ENCODE data around the gene CFAP70.
"Not testable (repeated sequence)": the region's sequence is repeated elsewhere in the genome, so short reads cannot be mapped to it uniquely, and the experiment has no call there.

The CFAP70 gene

GRCh38 chr10:73358331-73359279 lies at the start of gene CFAP70:
TSS of gene CFAP70 (minus strand) at chr10:73358864. CDS start at chr10:73354796, 4,068 bp downstream.
- DNase-seq, result peak; percentile 99

- DNase-seq, result no peak
Measured at GRCh38 chr10:73408061-73408460, 49.4 kb upstream of the CFAP70 start.

- DNase-seq, result peak; percentile 42
Measured at GRCh38 chr10:73407495-73407894, 48.8 kb upstream of the CFAP70 start.

GRCh38 chr10:73406846-73407245 lies 48.2 kb upstream of the CFAP70 start:
- peak; percentile 27 for DNase-seq

DNA sequence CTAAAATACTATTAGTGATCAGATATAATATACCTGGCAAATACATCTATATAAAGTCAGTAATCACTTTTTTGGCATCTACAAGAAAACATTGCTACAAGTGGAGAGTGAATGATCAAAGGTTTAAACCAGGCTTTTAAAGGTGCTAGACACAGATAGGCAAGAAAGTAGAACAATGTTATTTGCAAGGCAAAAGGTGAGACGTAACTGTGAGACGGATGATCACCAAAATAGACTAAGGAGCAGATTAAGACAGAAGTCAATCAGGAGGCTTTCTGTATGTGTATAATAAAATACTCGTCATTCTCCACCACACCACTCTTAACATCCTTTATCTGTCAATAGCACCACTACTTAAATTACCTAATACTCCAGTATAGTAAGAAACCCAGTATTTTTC lies 46.9 kb upstream of the CFAP70 start:
- no peak for DNase-seq

DNA sequence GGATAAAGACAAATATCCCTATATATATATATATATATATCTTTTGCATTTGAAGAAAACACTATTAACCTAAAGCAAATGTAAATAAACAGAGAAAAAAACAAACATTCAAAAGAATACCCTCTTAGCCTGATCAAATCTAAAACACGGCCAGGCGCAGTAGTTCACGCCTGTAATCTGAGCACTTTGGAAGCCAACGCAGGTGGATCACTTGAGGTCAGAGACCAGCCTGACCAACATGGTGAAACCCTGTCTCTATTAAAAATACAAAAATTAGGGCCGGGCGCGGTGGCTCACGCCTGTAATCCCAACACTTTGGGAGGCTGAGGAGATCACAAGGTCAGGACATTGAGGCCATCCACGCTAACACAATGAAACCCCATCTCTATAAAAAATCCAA lies 46.0 kb upstream of the CFAP70 start:
- no peak for DNase-seq

- no peak for DNase-seq
Measured at GRCh38 chr10:73401636-73402035, 43.0 kb upstream of the CFAP70 start.

- DNase-seq, result no peak
Measured at GRCh38 chr10:73399063-73399462, 40.4 kb upstream of the CFAP70 start.

DNA sequence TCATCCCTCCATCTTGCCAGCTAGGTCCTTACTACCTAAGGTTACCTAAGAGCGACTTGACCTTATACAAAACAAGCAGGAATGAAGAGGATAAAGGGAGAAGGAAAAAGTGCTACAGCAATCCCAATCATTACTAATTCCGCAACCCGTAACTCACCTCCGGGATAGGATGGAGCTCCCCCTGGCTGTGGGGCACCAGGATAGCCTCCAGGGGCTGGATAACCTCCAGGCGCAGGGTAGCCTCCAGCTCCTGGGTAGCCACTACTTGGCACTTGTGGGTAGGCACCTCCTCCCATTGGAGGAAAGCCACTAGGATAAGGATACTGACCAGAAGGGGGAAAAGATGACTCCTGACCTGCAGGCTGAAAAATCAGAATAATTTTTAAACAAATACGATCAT lies 39.4 kb upstream of the CFAP70 start:
- peak; percentile 13 for DNase-seq

- not testable (repeated sequence) for DNase-seq
Measured at GRCh38 chr10:73394325-73394724, 35.7 kb upstream of the CFAP70 start.

GRCh38 chr10:73388228-73388627 lies 29.6 kb upstream of the CFAP70 start:
- DNase-seq, result no peak

- no peak for DNase-seq
Measured at GRCh38 chr10:73386583-73386982, 27.9 kb upstream of the CFAP70 start.

- no peak for DNase-seq
Measured at GRCh38 chr10:73379064-73379748, 20.5 kb upstream of the CFAP70 start.

GRCh38 chr10:73376679-73377078 lies 18.0 kb upstream of the CFAP70 start:
- no peak for DNase-seq

DNA sequence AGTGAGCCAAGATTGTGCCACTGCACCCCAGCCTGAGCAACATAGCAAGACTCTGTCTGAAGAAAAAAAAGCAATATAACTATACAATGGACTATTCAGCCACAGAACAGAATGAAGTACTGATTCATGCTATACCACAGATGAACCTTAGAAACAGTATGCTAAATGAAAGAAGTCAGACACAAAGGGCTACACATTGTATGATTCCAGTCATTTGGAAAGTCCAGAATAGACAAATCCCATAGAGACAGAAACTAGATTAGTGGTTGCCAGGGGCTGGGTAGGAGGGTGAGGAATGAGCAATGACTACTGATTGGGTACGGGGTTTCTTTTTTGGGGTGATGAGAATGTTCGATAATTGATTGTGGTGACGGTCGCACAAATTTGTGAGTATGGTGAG lies 9.6 kb upstream of the CFAP70 start:
- no peak for DNase-seq

- DNase-seq, result peak; percentile 78
Measured at GRCh38 chr10:73366381-73367298, 8.0 kb upstream of the CFAP70 start.

GRCh38 chr10:73364964-73365363 lies 6.3 kb upstream of the CFAP70 start:
- no peak for DNase-seq

- no peak for DNase-seq
Measured at GRCh38 chr10:73359492-73359891, 828 bp upstream of the CFAP70 start.

- DNase-seq, result no peak
Measured at GRCh38 chr10:73357821-73358220, 843 bp downstream of the CFAP70 start.

DNA sequence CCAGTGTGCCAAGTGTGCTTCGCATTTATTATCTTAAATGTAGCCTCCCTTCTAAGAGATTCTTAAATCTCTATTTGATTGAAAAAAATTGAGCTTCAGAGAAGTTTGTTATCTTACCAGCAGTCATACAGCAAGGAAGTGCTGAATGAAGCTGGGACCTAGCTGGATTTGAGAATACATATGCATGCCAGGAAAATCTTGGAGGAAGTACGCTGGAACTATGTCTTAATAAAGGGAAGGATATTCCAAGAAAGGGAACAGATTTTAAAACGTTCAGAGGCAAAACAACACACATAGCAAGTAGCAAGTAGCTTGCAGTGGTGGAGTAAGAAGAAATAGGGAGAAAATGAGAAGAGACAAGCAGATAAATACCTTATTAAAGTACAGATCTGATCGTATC lies 1.5 kb downstream of the CFAP70 start:
- no peak for DNase-seq

DNA sequence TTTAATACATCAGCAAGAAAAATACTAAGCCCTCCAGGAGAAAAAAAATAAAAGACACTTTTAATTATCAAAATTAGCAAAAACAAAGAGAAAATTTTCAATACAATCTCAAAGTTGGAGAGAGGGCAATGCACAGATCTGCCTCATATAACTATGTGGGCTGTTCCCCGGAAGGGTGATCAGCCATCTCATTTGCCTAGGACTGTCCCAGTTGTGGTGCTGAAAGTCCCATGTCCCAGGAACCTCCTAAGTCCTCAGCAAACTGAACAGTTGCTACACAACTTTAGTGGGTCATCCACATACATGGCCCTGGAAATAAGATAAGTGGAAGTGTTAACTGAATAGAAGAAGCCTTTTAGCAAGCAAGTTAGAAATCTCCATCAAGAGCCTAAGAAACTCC lies 14.4 kb downstream of the CFAP70 start:
- DNase-seq, result no peak

DNA sequence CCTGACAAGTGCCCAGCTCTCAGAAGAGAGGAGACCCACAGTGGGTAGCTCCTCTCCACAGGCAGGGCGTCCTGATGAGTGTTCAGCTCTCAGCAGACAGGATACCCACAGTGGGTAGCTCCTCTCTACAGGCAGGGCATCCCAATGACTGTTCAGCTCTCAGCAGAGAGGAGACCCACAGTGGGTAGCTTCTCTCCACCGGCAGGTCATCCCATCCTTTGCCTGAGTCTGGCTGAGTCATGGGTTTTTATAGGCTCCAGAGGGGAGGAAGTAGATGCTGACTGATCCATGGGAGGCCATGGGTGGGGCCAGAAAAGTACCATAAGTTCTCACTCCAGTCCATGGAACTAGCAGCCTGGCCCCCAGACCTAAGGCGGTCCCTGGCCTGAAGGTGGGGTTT lies 18.5 kb downstream of the CFAP70 start:
- no peak for DNase-seq

GRCh38 chr10:73339436-73339835 lies 19.2 kb downstream of the CFAP70 start:
- DNase-seq, result no peak
